GM18951 (cell line): ENCODE measurements around the gene VAV2.

Source experiments
- POLR2A ChIP-seq: IDR thresholded peaks from 4 replicates; pipeline ENCODE4 v1.6.1; 2011; ENCODE audit warnings: mild to moderate bottlenecking; ENCODE audit not compliant: insufficient read length, insufficient read depth; ENCODE audit errors: extremely low read depth
- in situ Hi-C: fragments of 300-500 bp; cut with MboI; formaldehyde crosslinking; loops from one replicate; pipeline ENCODE4 v1.12.0; 2022; ENCODE audit warnings: low sequenced_read_pairs, mixed read lengths, inconsistent platforms; ENCODE audit not compliant: unreplicated experiment

Gene VAV2

GRCh38 chr9:133855802-133856521 is 136.2 kb downstream of the VAV2 start:
- in situ Hi-C loops, result no loop called here

GRCh38 chr9:133855371-133855770 is 136.8 kb downstream of the VAV2 start:
- no peak for TF ChIP-seq POLR2A

More at GRCh38 chr9:133855802-133856521, 136.2 kb downstream of the VAV2 start:
- TF ChIP-seq POLR2A, result no peak

GRCh38 chr9:133854765-133855164 is 137.4 kb downstream of the VAV2 start:
- in situ Hi-C loops, result no loop called here
- no peak for TF ChIP-seq POLR2A

More at GRCh38 chr9:133855371-133855770, 136.8 kb downstream of the VAV2 start:
- in situ Hi-C loops, result no loop called here

- TF ChIP-seq POLR2A, result no peak
- in situ Hi-C loops, result no loop called here
Measured at GRCh38 chr9:133854048-133854447, 138.1 kb downstream of the VAV2 start.

GRCh38 chr9:133853331-133853730 is 138.8 kb downstream of the VAV2 start:
- in situ Hi-C loops, result no loop called here

GRCh38 chr9:133852431-133852830 is 139.7 kb downstream of the VAV2 start:
- no peak for TF ChIP-seq POLR2A
- in situ Hi-C loops, result no loop called here

More at GRCh38 chr9:133853331-133853730, 138.8 kb downstream of the VAV2 start:
- no peak for TF ChIP-seq POLR2A

- TF ChIP-seq POLR2A, result no peak
- in situ Hi-C loops, result no loop called here
Measured at GRCh38 chr9:133851693-133852092, 140.4 kb downstream of the VAV2 start.

GRCh38 chr9:133850937-133851336 is 141.2 kb downstream of the VAV2 start:
- in situ Hi-C loops, result no loop called here
- TF ChIP-seq POLR2A, result no peak

- in situ Hi-C loops, result no loop called here
- TF ChIP-seq POLR2A, result no peak
Measured at GRCh38 chr9:133850161-133850560, 142.0 kb downstream of the VAV2 start.

GRCh38 chr9:133849110-133849670 is 142.9 kb downstream of the VAV2 start:
- no peak for TF ChIP-seq POLR2A
- in situ Hi-C loops, result no loop called here

- TF ChIP-seq POLR2A, result no peak
- in situ Hi-C loops, result no loop called here
Measured at GRCh38 chr9:133848471-133849109, 143.5 kb downstream of the VAV2 start.

GRCh38 chr9:133846483-133847090 is 145.5 kb downstream of the VAV2 start:
- in situ Hi-C loops, result no loop called here
- TF ChIP-seq POLR2A, result no peak

- TF ChIP-seq POLR2A, result no peak
- in situ Hi-C loops, result no loop called here
Measured at GRCh38 chr9:133845440-133845839, 146.7 kb downstream of the VAV2 start.
